Liver (tissue), 9 donors: ENCODE results near the gene MLLT10. TPM values are rescaled to one million over a fixed set of nuclear protein-coding genes. Genes with fewer than 3 reads are reported as not detected.

Experiments
- DNase-seq: peaks from one replicate; pipeline ENCODE4 v3.0.0-alpha.2; 2017; ENCODE audit warnings: low spot score
- H3K27ac ChIP-seq, 2 donors: one replicate each; pipeline ENCODE4 v1.7.0; 2013; ENCODE audit warnings: inconsistent platforms in 2 of 2, low read length in 2 of 2, control low read depth in 1 of 2, low read depth in 1 of 2, mild to moderate bottlenecking in 1 of 2
- H3K27me3 ChIP-seq, 4 donors: one replicate each; pipeline versions ENCODE4 v1.6.1 to v1.7.0; 2013; ENCODE audit warnings: low read length in 3 of 4, inconsistent platforms in 1 of 4, mild to moderate bottlenecking in 1 of 4, moderate library complexity in 1 of 4; ENCODE audit not compliant: control insufficient read depth in 4 of 4, insufficient read depth in 4 of 4
- H3K36me3 ChIP-seq, 4 donors: one replicate each; pipeline versions ENCODE4 v1.6.1 to v1.7.0; 2013; ENCODE audit warnings: low read length in 3 of 4, mild to moderate bottlenecking in 3 of 4, low read depth in 1 of 4, moderate library complexity in 1 of 4; ENCODE audit not compliant: control insufficient read depth in 4 of 4, insufficient read depth in 3 of 4
- H3K4me1 ChIP-seq, 4 donors: one replicate each; pipeline versions ENCODE4 v1.6.1 to v1.7.0; 2013; ENCODE audit warnings: low read length in 3 of 4, mild to moderate bottlenecking in 3 of 4, moderate library complexity in 1 of 4; ENCODE audit not compliant: control insufficient read depth in 4 of 4, insufficient read depth in 4 of 4
- H3K4me3 ChIP-seq, 3 donors: one replicate each; pipeline versions ENCODE4 v1.6.1 to v1.7.0; 2013; ENCODE audit warnings: low read length in 3 of 3, control low read depth in 1 of 3, low read depth in 1 of 3, mild to moderate bottlenecking in 1 of 3
- H3K9ac ChIP-seq, 2 donors: one replicate each; pipeline ENCODE4 v1.7.0; 2013; ENCODE audit warnings: low read length in 2 of 2, mild to moderate bottlenecking in 2 of 2, moderate library complexity in 2 of 2, control low read depth in 1 of 2, low read depth in 1 of 2
- H3K9me3 ChIP-seq, 4 donors: one replicate each; pipeline versions ENCODE4 v1.6.1 to v1.7.0; 2013; ENCODE audit warnings: low read length in 3 of 4; ENCODE audit not compliant: control insufficient read depth in 4 of 4
- ATF3 ChIP-seq: IDR thresholded peaks from 2 replicates; pipeline ENCODE4 v1.6.1; 2016; ENCODE audit warnings: antibody characterized with exemption
- CTCF ChIP-seq: fragments of 150-350 bp; IDR thresholded peaks from 2 replicates; pipeline ENCODE4 v1.5.1; 2017; ENCODE audit warnings: improper control_type of control experiment, low read depth, low read length; ENCODE audit not compliant: missing input control
- EGR1 ChIP-seq, 2 donors: IDR thresholded peaks; 2 replicates each; pipeline ENCODE4 v1.6.1; 2016 to 2018; ENCODE audit warnings: antibody characterized with exemption in 2 of 2, low read depth in 2 of 2
- FOXA1 ChIP-seq: IDR thresholded peaks from 2 replicates; pipeline ENCODE4 v1.6.1; 2016; ENCODE audit warnings: antibody characterized with exemption
- FOXA2 ChIP-seq: IDR thresholded peaks from 2 replicates; pipeline ENCODE4 v1.6.1; 2016; ENCODE audit warnings: antibody characterized with exemption
- HNF4A ChIP-seq, 2 donors: conservative IDR thresholded peaks; 2 replicates each; pipeline ENCODE4 v1.6.1; 2016; ENCODE audit warnings: antibody characterized with exemption in 2 of 2, mild to moderate bottlenecking in 2 of 2
- JUND ChIP-seq, 2 donors: IDR thresholded peaks; 2 replicates each; pipeline ENCODE4 v1.6.1; 2016; ENCODE audit warnings: antibody characterized with exemption in 2 of 2
- MAX ChIP-seq: IDR thresholded peaks from 2 replicates; pipeline ENCODE4 v1.6.1; 2016; ENCODE audit warnings: antibody characterized with exemption
- NR2F2 ChIP-seq: IDR thresholded peaks from 2 replicates; pipeline ENCODE4 v1.6.1; 2016; ENCODE audit warnings: antibody characterized with exemption
- RAD21 ChIP-seq, 2 donors: IDR thresholded peaks; 2 replicates each; pipeline ENCODE4 v1.6.1; 2016; ENCODE audit warnings: antibody characterized with exemption in 2 of 2, mild to moderate bottlenecking in 2 of 2
- REST ChIP-seq: IDR thresholded peaks from 2 replicates; pipeline ENCODE4 v1.6.1; 2016; ENCODE audit warnings: antibody characterized with exemption, mild to moderate bottlenecking
- RXRA ChIP-seq, 2 donors: IDR thresholded peaks; 2 replicates each; pipeline ENCODE4 v1.6.1; 2017 to 2018; ENCODE audit warnings: antibody characterized with exemption in 2 of 2, mild to moderate bottlenecking in 1 of 2
- SP1 ChIP-seq: IDR thresholded peaks from 2 replicates; pipeline ENCODE4 v1.6.1; 2018; ENCODE audit warnings: antibody characterized with exemption, mild to moderate bottlenecking
- ZBTB33 ChIP-seq: IDR thresholded peaks from 2 replicates; pipeline ENCODE4 v1.6.1; 2016; ENCODE audit warnings: antibody characterized with exemption
- WGBS: extraction: QIAGEN DNeasy Blood & Tissue Kit; methylation state at CpG from one replicate; pipeline ENCODE4 v1.1.7; 2013; 5-methylcytosine and 5-hydroxymethylcytosine counted together
- polyA plus RNA-seq, 2 donors: library from polyadenylated mRNA; stranded (reverse) in 1 of 2; unstranded in 1 of 2; fragments of 200-250 nt in 1 of 2; fragments of >200 nt in 1 of 2; fragmentation: Nextera tagmentation in 1 of 2; extraction: Ambion mirVana in 1 of 2; gene quantifications; one replicate each; pipeline versions ENCODE4 v1.2.1 to v1.2.3, GENCODE V29; 2013 to 2015
- total RNA-seq, 2 donors: library from RNA; depleted of rRNA; stranded (reverse); fragments of >200 nt; gene quantifications; one replicate each; pipeline ENCODE4 v1.2.3, GENCODE V29; 2014
- donor health status: healthy.
- donor health status: healthy.
- donor health status: healthy.
- donor health status: healthy.
- donor health status: healthy.

Gene MLLT10
- total and polyA plus RNA-seq, 4 donors: 11.9 to 47.4 (median 22.6) TPM

GRCh38 chr10:21523557-21524008, 10.4 kb upstream of the MLLT10 start (continued):
- no peak for TF ChIP-seq REST
- no peak for TF ChIP-seq JUND (IDR thresholded peaks at IDR 0.05)
- TF ChIP-seq ATF3: no peak
- TF ChIP-seq FOXA1: no peak
- TF ChIP-seq RAD21 (IDR thresholded peaks at IDR 0.05): no peak
- no peak for TF ChIP-seq EGR1 (IDR thresholded peaks at IDR 0.05; ENCODE audit: low read depth in 2 of 2)
- TF ChIP-seq ZBTB33: no peak
- TF ChIP-seq HNF4A (conservative IDR thresholded peaks at IDR 0.05): no peak
- no peak for TF ChIP-seq RXRA (IDR thresholded peaks at IDR 0.05)
- TF ChIP-seq FOXA2: no peak

- Histone ChIP-seq H3K4me3 (peak overlapping the region in 1 of 3 donors; percentile 82), H3K9ac (no peak overlapping the region), H3K27ac (no peak overlapping the region), H3K27me3 (no peaks in the 10 kb centered on the region), H3K36me3 (no peaks in the 10 kb centered on the region), H3K9me3 (no peaks in the 10 kb centered on the region), H3K4me1 (peaks cover 0 to 38% (median 13%) of the 10 kb centered on the region in 4 donors)
- DNase-seq: no peak
- 80% methylated on average over 7 of the region's 7 CpGs for WGBS
- TF ChIP-seq SP1: no peak
Observed at GRCh38 chr10:21524131-21524525, 9.9 kb upstream of the MLLT10 start.

- H3K4me3 ChIP-seq: peak overlapping the region; percentile 82 to 89 (median 82)
- H3K9ac ChIP-seq: peak overlapping the region; percentile 48 to 93
- H3K27ac ChIP-seq: peak overlapping the region; percentile 96 to 97
- no peak for TF ChIP-seq SP1
- no peak for TF ChIP-seq MAX
- TF ChIP-seq RAD21 (IDR thresholded peaks at IDR 0.05): peak in 1 of 2 donors; percentile 11
- TF ChIP-seq FOXA1: no peak
- no peak for TF ChIP-seq NR2F2
- no peak for TF ChIP-seq CTCF
- TF ChIP-seq HNF4A (conservative IDR thresholded peaks at IDR 0.05): peak; percentile 11 to 39
- no peaks in the 10 kb centered on the region for H3K27me3 ChIP-seq
- H3K9me3 ChIP-seq: no peaks in the 10 kb centered on the region
- H3K4me1 ChIP-seq: peaks cover 0 to 33% (median 8%) of the 10 kb centered on the region in 4 donors
- no peak for DNase-seq
- no peaks in the 10 kb centered on the region for H3K36me3 ChIP-seq
- 13% methylated on average over 23 of the region's 23 CpGs for WGBS
Observed at GRCh38 chr10:21524526-21525366, 9.3 kb upstream of the MLLT10 start.
